Subcutaneous adipose tissue (tissue), 4 donors: ENCODE results near the gene FNBP1L. TPM values are rescaled to one million over a fixed set of nuclear protein-coding genes. Genes with fewer than 3 reads are reported as not detected.

Experiments used
- total RNA-seq, 4 donors: library from RNA; depleted of rRNA; stranded (reverse); fragments of >200 nt; gene quantifications; one replicate each; pipeline ENCODE4 v1.1.0, GENCODE V29; 2016
- TF ChIP-seq, protein P1 (sequence below): fragments of 450-650 bp; IDR thresholded peaks from one replicate; pipeline ENCODE4 v1.5.1; 2016; ENCODE audit warnings: low read depth, mild to moderate bottlenecking, control low read depth, antibody characterized with exemption, moderate library complexity

The FNBP1L gene
- total RNA-seq, 4 donors from 2014 or later, result 30.1 to 53.1 (median 38.6) TPM

DNA sequence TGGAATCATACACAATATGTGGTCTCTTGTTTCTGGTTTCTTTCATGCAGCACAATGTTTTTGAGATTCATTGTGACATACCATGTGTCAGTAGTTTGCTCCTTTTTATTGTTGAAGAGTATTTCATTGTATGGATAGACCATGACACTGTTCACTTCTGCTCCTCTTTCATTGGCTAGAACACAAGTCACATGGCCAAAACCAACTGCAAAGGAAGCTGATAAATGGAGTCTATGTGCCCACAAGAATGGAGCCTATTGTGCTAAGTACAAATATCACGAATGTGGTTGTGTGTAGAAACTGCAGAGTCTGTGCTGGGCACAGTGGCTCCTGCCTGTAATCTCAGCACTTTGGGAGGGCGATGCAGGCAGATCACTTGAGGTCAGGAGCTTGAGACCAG is 28.6 kb upstream of the FNBP1L start:
- TF ChIP-seq, protein P1, sequence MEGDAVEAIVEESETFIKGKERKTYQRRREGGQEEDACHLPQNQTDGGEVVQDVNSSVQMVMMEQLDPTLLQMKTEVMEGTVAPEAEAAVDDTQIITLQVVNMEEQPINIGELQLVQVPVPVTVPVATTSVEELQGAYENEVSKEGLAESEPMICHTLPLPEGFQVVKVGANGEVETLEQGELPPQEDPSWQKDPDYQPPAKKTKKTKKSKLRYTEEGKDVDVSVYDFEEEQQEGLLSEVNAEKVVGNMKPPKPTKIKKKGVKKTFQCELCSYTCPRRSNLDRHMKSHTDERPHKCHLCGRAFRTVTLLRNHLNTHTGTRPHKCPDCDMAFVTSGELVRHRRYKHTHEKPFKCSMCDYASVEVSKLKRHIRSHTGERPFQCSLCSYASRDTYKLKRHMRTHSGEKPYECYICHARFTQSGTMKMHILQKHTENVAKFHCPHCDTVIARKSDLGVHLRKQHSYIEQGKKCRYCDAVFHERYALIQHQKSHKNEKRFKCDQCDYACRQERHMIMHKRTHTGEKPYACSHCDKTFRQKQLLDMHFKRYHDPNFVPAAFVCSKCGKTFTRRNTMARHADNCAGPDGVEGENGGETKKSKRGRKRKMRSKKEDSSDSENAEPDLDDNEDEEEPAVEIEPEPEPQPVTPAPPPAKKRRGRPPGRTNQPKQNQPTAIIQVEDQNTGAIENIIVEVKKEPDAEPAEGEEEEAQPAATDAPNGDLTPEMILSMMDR, result no peak

- TF ChIP-seq, protein P1, result no peak
Measured at GRCh38 chr1:93420400-93420799, 27.5 kb upstream of the FNBP1L start.

DNA sequence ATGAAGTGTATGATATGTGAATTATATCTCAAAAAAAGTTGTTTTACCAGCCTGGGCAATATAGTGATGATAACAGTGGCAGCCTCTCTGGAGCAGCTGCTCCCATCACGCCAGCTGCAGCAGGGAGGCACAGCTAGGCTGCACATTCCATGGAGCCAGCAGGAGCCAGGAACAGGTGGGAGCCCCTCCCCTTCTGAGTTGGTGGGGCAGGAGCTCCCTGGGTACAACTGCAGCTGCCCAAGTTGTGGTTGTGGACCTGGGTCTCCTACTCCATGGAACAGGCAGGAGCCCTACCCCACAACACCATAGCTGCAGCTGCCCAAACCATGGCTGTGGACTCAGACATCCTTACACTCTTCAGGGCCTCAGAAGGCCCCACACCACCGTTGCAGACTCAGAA is 21.7 kb upstream of the FNBP1L start:
- TF ChIP-seq, protein P1, result no peak

DNA sequence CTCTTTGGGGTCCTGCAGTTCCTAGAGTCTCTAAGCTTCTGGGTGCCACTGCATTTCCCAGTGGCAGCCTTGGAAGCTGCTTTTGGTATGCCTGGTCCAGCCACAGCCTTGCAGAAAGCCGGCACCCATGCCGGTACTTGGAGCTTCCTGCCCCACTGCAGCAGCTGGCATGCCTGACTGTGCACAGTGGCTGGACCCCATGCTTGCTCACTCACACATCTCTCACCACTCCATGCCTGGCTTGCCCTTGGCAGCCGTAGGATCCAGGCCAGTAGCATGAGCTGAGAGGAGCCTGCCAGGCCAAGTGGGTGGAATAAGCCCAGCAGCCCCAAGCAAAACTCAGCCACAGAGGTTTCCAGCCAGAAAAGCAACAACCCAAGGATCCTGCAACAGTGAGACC is 20.3 kb upstream of the FNBP1L start:
- TF ChIP-seq, protein P1, result no peak

- TF ChIP-seq, protein P1, result no peak
Measured at GRCh38 chr1:93433407-93433961, 14.4 kb upstream of the FNBP1L start.

GRCh38 chr1:93434088-93434487 is 13.8 kb upstream of the FNBP1L start:
- TF ChIP-seq, protein P1, result no peak

- TF ChIP-seq, protein P1, result no peak
Measured at GRCh38 chr1:93434987-93435386, 12.9 kb upstream of the FNBP1L start.
